ENCODE results near the gene NT5DC3. TPM values are rescaled to one million over a fixed set of nuclear protein-coding genes. Genes with fewer than 3 reads are reported as not detected.

NT5DC3 gene
- total and polyA plus RNA-seq, 2 of the 13 experiments (the other 11 are each of a cell fraction or from before 2014, with no cell fraction given): 3.2 to 6.6 TPM

DNA sequence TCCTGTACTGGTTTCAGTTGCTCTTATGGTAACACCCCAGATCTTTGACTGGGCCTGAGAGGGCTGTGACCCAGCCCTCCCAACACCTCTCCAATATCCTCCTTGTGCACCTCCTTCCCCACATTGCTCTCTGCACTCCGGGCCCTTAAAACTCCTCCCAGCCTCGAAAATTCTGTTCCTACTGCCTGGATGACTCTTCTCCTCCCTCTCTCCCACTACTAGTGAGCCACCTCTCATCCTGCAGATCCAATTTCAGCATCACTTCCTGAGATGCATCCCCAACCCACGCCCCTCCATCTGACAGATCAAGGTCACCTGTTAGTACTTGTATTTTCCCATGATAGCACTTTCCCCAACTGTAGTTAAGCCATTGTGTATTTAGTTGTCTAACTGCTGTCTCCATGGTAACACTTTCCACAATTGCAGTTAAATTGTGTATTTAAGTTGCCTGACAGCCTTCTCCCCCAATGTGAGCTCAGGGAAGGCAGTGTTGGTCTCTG is 11.5 kb upstream of the NT5DC3 start (continued):
- TF ChIP-seq, protein P1, sequence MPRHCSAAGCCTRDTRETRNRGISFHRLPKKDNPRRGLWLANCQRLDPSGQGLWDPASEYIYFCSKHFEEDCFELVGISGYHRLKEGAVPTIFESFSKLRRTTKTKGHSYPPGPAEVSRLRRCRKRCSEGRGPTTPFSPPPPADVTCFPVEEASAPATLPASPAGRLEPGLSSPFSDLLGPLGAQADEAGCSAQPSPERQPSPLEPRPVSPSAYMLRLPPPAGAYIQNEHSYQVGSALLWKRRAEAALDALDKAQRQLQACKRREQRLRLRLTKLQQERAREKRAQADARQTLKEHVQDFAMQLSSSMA (CRISPR knock-in tag; IDR thresholded peaks at IDR 0.05): no peak
- TF ChIP-seq NR2F2 (IDR thresholded peaks at IDR 0.05; ENCODE audit: borderline replicate concordance, low read depth): no peak
- TF ChIP-seq ZNF138 (CRISPR knock-in tag; IDR thresholded peaks at IDR 0.05; ENCODE audit: low read depth): no peak

DNA sequence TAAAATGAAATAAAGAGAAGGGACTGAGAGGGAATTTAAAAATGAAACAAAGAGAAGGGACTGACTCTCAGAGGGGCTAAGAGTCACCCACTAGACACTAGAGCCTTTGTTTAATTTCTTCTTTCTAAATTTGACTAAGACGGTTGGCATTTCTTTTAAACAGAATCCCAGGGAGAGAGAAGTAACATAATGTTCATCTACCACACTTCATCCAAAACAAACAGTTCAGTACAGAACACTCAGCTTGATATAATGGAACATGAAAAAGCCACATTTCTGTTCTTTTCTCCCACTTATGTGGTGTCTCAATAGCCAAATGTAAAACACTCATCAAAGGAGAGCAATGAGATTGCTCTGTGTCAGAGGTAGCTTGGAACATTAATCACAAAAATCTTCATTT is 10.1 kb upstream of the NT5DC3 start:
- TF ChIP-seq ZMYM2 (CRISPR knock-in tag; IDR thresholded peaks at IDR 0.05) (no peak), KMT2B (CRISPR knock-in tag; IDR thresholded peaks at IDR 0.05) (no peak), RBAK (CRISPR knock-in tag; IDR thresholded peaks at IDR 0.05) (no peak), PRPF4 (IDR thresholded peaks at IDR 0.05; ENCODE audit: low read depth, low read length, poor library complexity, severe bottlenecking) (no peak), ZNF205 (CRISPR knock-in tag; IDR thresholded peaks at IDR 0.05) (no peak), HHEX (CRISPR knock-in tag; IDR thresholded peaks at IDR 0.05) (no peak), HNRNPH1 (optimal IDR thresholded peaks at IDR 0.05; ENCODE audit: low read depth, low read length) (no peak), MXD4 (CRISPR knock-in tag; IDR thresholded peaks at IDR 0.05) (no peak), EED (CRISPR knock-in tag; IDR thresholded peaks at IDR 0.05) (no peak)
- TF ChIP-seq, protein P2, sequence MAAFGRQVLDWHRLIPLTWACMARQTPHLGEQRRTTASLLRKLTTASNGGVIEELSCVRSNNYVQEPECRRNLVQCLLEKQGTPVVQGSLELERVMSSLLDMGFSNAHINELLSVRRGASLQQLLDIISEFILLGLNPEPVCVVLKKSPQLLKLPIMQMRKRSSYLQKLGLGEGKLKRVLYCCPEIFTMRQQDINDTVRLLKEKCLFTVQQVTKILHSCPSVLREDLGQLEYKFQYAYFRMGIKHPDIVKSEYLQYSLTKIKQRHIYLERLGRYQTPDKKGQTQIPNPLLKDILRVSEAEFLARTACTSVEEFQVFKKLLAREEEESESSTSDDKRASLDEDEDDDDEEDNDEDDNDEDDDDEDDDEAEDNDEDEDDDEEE (CRISPR knock-in tag; IDR thresholded peaks at IDR 0.05): no peak
- in situ Hi-C loops (cut with HindIII; ENCODE audit: extremely low pct_ligation_motif_present, low pct_unique_long_range_greater_than_20kb) (no loop called here), intact Hi-C loops (cut with micrococcal nuclease; ENCODE audit: unreplicated experiment) (no loop called here)
- H3K9ac ChIP-seq (ENCODE audit: insufficient read depth, low read depth, low read length): no peak overlapping the region
- no peak overlapping the region for H2AFZ ChIP-seq (ENCODE audit: low read length)
- FAIRE-seq: no peak
- no peak overlapping the region for H3K4me3 ChIP-seq (replicated peaks in 1 of 3; ENCODE audit: insufficient read depth in 1 of 3, low read depth in 2 of 3, low read length in 3 of 3)
- WGBS (ENCODE audit: low lambda C conversion rate): 41% methylated on average over 1 of the region's 1 CpG
- no peak overlapping the region for H3K27ac ChIP-seq (ENCODE audit: extremely low read length, insufficient read depth, low read length)
- no peaks in the 10 kb centered on the region for H3K79me2 ChIP-seq (ENCODE audit: insufficient read depth, low read length)
- H3K4me1 ChIP-seq (ENCODE audit: insufficient read depth, low read length): peaks cover 74% of the 10 kb centered on the region
- no peak for ATAC-seq
- H3K4me2 ChIP-seq (ENCODE audit: low read depth, low read length): no peak overlapping the region
- H4K20me1 ChIP-seq (ENCODE audit: insufficient read depth, low read length): no peaks in the 10 kb centered on the region
- ChIA-PET CTCF (ENCODE audit: low intra/inter-chr PET ratio, low total read pairs) (no interaction called here), POLR2A (no interaction called here)
- H3K27me3 ChIP-seq (ENCODE audit: control insufficient read depth in 1 of 2, insufficient read depth in 2 of 2, low read length in 2 of 2): peaks cover 0 to 3% of the 10 kb centered on the region in 2 experiments; a peak in 1 of 5 replicates
- H3K9me3 ChIP-seq (ENCODE audit: low read length): no peaks in the 10 kb centered on the region
- no peaks in the 10 kb centered on the region for H3K36me3 ChIP-seq (replicated peaks in 1 of 2; ENCODE audit: control insufficient read depth in 1 of 2, insufficient read depth in 2 of 2, low read length in 2 of 2)
- DNase-seq (ENCODE audit: low spot score): no peak
- no TSS peak for BruUV-seq (replicated peaks)

Data from HepG2 (cell line).